Hepatocyte (in vitro differentiated cells): ENCODE data around the gene ZBTB37.

ENCODE experiments used
- CTCF ChIP-seq: fragments of 200-600 bp; sonication (generic); IDR thresholded peaks from 2 replicates; pipeline ENCODE4 v1.5.1; 2016; ENCODE audit warnings: antibody characterized with exemption, mild to moderate bottlenecking; ENCODE audit not compliant: poor library complexity
- EZH2 ChIP-seq: fragments of 200-600 bp; sonication (generic); IDR thresholded peaks from 2 replicates; pipeline ENCODE4 v1.6.1; 2016; ENCODE audit warnings: antibody characterized with exemption, mild to moderate bottlenecking, borderline replicate concordance
- EZH2phosphoT487 ChIP-seq: fragments of 200-600 bp; sonication (generic); IDR thresholded peaks from one replicate; pipeline ENCODE4 v1.6.1; 2018; ENCODE audit warnings: antibody characterized with exemption, mild to moderate bottlenecking, low read depth, moderate library complexity; ENCODE audit not compliant: unreplicated experiment, severe bottlenecking

- TF ChIP-seq EZH2phosphoT487 = no peak
- no peak for TF ChIP-seq EZH2
- no peak for TF ChIP-seq CTCF
Observed at GRCh38 chr1:173876732-173877131, 8.6 kb downstream of the ZBTB37 start.
